GM12865 (cell line): ENCODE data around the gene ROR2.

Source experiments
- DNase-seq: peaks from one replicate; pipeline ENCODE4 v3.0.0; 2010; ENCODE audit warnings: low read depth
- H3K4me3 ChIP-seq: 2 replicates; pipeline ENCODE4 v1.5.1; 2011; ENCODE audit warnings: mild to moderate bottlenecking, low read depth, low read length, control low read depth
- CTCF ChIP-seq: IDR thresholded peaks from 2 replicates; pipeline ENCODE4 v1.5.1; 2011; ENCODE audit warnings: low read length, control low read depth, low read depth, inconsistent platforms; ENCODE audit not compliant: insufficient read depth; ENCODE audit errors: missing control alignments

Gene ROR2

GRCh38 chr9:91681461-91682305 is 268.3 kb downstream of the ROR2 start:
- DNase-seq: peak; percentile 67
- H3K4me3 ChIP-seq: no peak overlapping the region
- TF ChIP-seq CTCF: peak; percentile 87

- no peak overlapping the region for H3K4me3 ChIP-seq
- TF ChIP-seq CTCF: no peak
- DNase-seq: no peak
Observed at GRCh38 chr9:91680998-91681397, 269.0 kb downstream of the ROR2 start.

GRCh38 chr9:91680106-91680505 is 269.9 kb downstream of the ROR2 start:
- no peak for TF ChIP-seq CTCF
- no peak overlapping the region for H3K4me3 ChIP-seq
- DNase-seq: no peak

- DNase-seq: no peak
- no peak overlapping the region for H3K4me3 ChIP-seq
- no peak for TF ChIP-seq CTCF
Observed at GRCh38 chr9:91678807-91679580, 271.0 kb downstream of the ROR2 start.

- TF ChIP-seq CTCF: no peak
- H3K4me3 ChIP-seq: no peak overlapping the region
- no peak for DNase-seq
Observed at GRCh38 chr9:91677822-91678436, 272.1 kb downstream of the ROR2 start.

GRCh38 chr9:91677331-91677730 is 272.7 kb downstream of the ROR2 start:
- TF ChIP-seq CTCF: no peak
- no peak overlapping the region for H3K4me3 ChIP-seq
- DNase-seq: no peak
